ENCODE results near the gene UFM1. TPM values are rescaled to one million over a fixed set of nuclear protein-coding genes. Genes with fewer than 3 reads are reported as not detected.

The UFM1 gene
- total RNA-seq, 1 donor: 134 TPM

DNA sequence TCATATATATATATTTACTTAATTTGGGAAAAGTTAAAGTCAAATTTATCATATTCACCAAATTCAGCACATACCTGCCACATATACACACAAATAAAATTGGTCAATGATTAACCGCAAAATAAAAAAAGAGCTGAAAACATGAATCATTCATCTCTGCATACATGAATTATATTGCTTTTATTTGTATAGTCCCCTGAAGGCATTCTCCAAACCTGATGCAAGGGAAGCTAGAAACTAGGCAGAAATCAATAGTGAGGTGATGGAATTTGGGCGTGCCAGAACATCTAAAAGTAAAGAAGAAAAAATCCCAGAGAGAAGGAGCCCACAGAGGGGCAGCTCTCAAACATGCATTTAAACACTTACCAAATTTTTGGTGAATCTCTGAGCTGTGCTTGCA lies 60.1 kb downstream of the UFM1 start:
- no peak overlapping the region for H3K4me3 ChIP-seq (ENCODE audit: low read depth, low read length)
- DNase-seq (ENCODE audit: low read depth): no peak
- TF ChIP-seq, protein P1, sequence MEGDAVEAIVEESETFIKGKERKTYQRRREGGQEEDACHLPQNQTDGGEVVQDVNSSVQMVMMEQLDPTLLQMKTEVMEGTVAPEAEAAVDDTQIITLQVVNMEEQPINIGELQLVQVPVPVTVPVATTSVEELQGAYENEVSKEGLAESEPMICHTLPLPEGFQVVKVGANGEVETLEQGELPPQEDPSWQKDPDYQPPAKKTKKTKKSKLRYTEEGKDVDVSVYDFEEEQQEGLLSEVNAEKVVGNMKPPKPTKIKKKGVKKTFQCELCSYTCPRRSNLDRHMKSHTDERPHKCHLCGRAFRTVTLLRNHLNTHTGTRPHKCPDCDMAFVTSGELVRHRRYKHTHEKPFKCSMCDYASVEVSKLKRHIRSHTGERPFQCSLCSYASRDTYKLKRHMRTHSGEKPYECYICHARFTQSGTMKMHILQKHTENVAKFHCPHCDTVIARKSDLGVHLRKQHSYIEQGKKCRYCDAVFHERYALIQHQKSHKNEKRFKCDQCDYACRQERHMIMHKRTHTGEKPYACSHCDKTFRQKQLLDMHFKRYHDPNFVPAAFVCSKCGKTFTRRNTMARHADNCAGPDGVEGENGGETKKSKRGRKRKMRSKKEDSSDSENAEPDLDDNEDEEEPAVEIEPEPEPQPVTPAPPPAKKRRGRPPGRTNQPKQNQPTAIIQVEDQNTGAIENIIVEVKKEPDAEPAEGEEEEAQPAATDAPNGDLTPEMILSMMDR (IDR thresholded peaks at IDR 0.05; ENCODE audit: insufficient read depth, low read length): no peak

- TF ChIP-seq, protein P1 (IDR thresholded peaks at IDR 0.05; ENCODE audit: insufficient read depth, low read length): no peak
- H3K4me3 ChIP-seq (ENCODE audit: low read depth, low read length): no peak overlapping the region
- no peak for DNase-seq (ENCODE audit: low read depth)
Measured at GRCh38 chr13:38412266-38412665, 62.6 kb downstream of the UFM1 start.

All from fibroblast of the aortic adventitia (primary cell).